GM13977 (cell line): Measurements from ENCODE around the gene DNHD1.

Experiments
- DNase-seq: peaks from one replicate; pipeline ENCODE4 v3.0.0; 2012; ENCODE audit warnings: low spot score
- in situ Hi-C: fragments of 300-500 bp; cut with MboI; formaldehyde crosslinking; loops from one replicate; pipeline ENCODE4 v1.12.0; 2022; ENCODE audit warnings: low sequenced_read_pairs, low pct_unique_long_range_greater_than_20kb, mixed read lengths, inconsistent platforms; ENCODE audit not compliant: unreplicated experiment
- TF ChIP-seq, protein P1 (sequence below): IDR thresholded peaks from 2 replicates; pipeline ENCODE4 v1.5.1; 2012; ENCODE audit warnings: mild to moderate bottlenecking, control low read depth; ENCODE audit not compliant: insufficient read depth; ENCODE audit errors: extremely low read depth, missing control alignments

The DNHD1 gene

DNA sequence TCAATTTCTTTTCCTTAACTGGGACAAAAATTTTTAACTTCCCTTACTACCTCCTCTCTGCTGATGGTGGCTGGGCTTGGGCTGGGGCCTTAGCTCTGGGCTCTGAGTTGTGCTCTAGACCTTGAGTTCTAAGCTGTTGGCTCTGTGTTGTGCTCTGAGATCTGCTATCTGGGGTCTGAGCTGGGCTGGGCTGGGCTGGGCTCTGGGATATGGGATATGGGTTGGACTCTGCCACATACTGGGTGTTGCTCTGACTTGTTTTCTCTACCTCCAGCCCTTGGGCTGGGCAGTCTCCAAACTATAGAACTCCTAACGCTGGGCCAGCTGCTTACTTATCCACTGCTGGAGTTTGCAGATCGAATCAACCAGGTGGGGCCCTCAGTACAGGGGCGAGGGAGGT is 41.9 kb downstream of the DNHD1 start:
- TF ChIP-seq, protein P1, sequence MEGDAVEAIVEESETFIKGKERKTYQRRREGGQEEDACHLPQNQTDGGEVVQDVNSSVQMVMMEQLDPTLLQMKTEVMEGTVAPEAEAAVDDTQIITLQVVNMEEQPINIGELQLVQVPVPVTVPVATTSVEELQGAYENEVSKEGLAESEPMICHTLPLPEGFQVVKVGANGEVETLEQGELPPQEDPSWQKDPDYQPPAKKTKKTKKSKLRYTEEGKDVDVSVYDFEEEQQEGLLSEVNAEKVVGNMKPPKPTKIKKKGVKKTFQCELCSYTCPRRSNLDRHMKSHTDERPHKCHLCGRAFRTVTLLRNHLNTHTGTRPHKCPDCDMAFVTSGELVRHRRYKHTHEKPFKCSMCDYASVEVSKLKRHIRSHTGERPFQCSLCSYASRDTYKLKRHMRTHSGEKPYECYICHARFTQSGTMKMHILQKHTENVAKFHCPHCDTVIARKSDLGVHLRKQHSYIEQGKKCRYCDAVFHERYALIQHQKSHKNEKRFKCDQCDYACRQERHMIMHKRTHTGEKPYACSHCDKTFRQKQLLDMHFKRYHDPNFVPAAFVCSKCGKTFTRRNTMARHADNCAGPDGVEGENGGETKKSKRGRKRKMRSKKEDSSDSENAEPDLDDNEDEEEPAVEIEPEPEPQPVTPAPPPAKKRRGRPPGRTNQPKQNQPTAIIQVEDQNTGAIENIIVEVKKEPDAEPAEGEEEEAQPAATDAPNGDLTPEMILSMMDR = no peak
- in situ Hi-C loops = no loop called here
- DNase-seq = no peak

DNA sequence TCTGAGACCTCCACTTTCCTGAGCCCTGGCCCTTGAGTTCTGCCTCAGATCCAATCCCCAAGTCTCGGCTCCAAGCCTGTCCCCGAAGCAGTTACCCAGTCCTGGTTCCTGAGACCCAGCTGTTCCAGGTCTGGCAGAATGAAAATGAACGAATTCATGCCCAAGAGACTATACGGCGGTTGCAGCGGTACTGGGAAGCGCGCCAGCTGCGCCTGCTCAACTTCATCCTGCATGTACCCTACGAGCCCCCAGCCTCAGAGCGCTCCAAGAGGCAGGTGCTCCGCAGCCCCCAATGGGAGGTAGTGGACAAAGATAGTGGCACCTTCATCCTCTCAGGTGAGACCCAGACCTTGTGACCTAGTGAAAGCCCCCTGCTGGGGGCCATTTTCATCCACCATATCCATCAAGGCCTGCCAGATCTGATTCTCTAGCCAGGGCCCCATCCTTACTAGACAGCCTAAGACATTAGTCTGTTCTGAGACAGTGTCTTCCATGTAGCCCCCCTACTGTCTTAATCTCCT is 42.7 kb downstream of the DNHD1 start:
- TF ChIP-seq, protein P1 = no peak
- in situ Hi-C loops = no loop called here
- no peak for DNase-seq

- DNase-seq = no peak
- TF ChIP-seq, protein P1 = no peak
- in situ Hi-C loops = no loop called here
Measured at GRCh38 chr11:6541356-6541755, 44.3 kb downstream of the DNHD1 start.

GRCh38 chr11:6542727-6543126 is 45.6 kb downstream of the DNHD1 start:
- DNase-seq = no peak
- TF ChIP-seq, protein P1 = no peak
- in situ Hi-C loops = no loop called here

GRCh38 chr11:6544921-6545850 is 48.1 kb downstream of the DNHD1 start:
- DNase-seq = no peak
- in situ Hi-C loops = no loop called here

GRCh38 chr11:6545917-6546605 is 49.0 kb downstream of the DNHD1 start:
- TF ChIP-seq, protein P1 = no peak
- in situ Hi-C loops = no loop called here
- no peak for DNase-seq

More at GRCh38 chr11:6544921-6545850, 48.1 kb downstream of the DNHD1 start:
- TF ChIP-seq, protein P1 = no peak
